Measurements from ENCODE around the gene TRIM29.

The TRIM29 gene

GRCh38 chr11:120137611-120138521 is at the start of gene TRIM29:
TSS of gene TRIM29 (minus strand) at chr11:120138113. CDS start at chr11:120138031, 82 bp downstream.
- H3K4me3 ChIP-seq (ENCODE audit: control insufficient read depth, low read depth, low read length): no peak within 1 kb of the TSS
- TF ChIP-seq CTCF (IDR thresholded peaks at IDR 0.05; ENCODE audit: control insufficient read depth, insufficient read depth, low read depth, low read length, missing control alignments): no peak
- no peak for DNase-seq (ENCODE audit: low read depth)

- no peak overlapping the region for H3K4me3 ChIP-seq (ENCODE audit: control insufficient read depth, low read depth, low read length)
- no peak for TF ChIP-seq CTCF (IDR thresholded peaks at IDR 0.05; ENCODE audit: control insufficient read depth, insufficient read depth, low read depth, low read length, missing control alignments)
- DNase-seq (ENCODE audit: low read depth): no peak
Measured at GRCh38 chr11:120186774-120187591, 49.1 kb upstream of the TRIM29 start.

GRCh38 chr11:120186456-120186773 is 48.5 kb upstream of the TRIM29 start:
- no peak overlapping the region for H3K4me3 ChIP-seq (ENCODE audit: control insufficient read depth, low read depth, low read length)
- no peak for TF ChIP-seq CTCF (IDR thresholded peaks at IDR 0.05; ENCODE audit: control insufficient read depth, insufficient read depth, low read depth, low read length, missing control alignments)
- no peak for DNase-seq (ENCODE audit: low read depth)

- DNase-seq (ENCODE audit: low read depth): no peak
- H3K4me3 ChIP-seq (ENCODE audit: control insufficient read depth, low read depth, low read length): no peak overlapping the region
- no peak for TF ChIP-seq CTCF (IDR thresholded peaks at IDR 0.05; ENCODE audit: control insufficient read depth, insufficient read depth, low read depth, low read length, missing control alignments)
Measured at GRCh38 chr11:120185706-120186455, 48.0 kb upstream of the TRIM29 start.

- no peak overlapping the region for H3K4me3 ChIP-seq (ENCODE audit: control insufficient read depth, low read depth, low read length)
- no peak for DNase-seq (ENCODE audit: low read depth)
- no peak for TF ChIP-seq CTCF (IDR thresholded peaks at IDR 0.05; ENCODE audit: control insufficient read depth, insufficient read depth, low read depth, low read length, missing control alignments)
Measured at GRCh38 chr11:120184946-120185705, 47.2 kb upstream of the TRIM29 start.
